ENCODE results near the gene CYP26C1. TPM values are rescaled to one million over a fixed set of nuclear protein-coding genes. Genes with fewer than 3 reads are reported as not detected.

CYP26C1 gene
- total RNA-seq, 4 donors from 2014 or later: not detected

- H3K4me1 ChIP-seq: no peaks in the 10 kb centered on the region
- no peaks in the 10 kb centered on the region for H3K9me3 ChIP-seq
- H3K36me3 ChIP-seq: peaks cover 0 to 6% of the 10 kb centered on the region in 2 donors
- H3K27ac ChIP-seq: no peak overlapping the region
- no peak for TF ChIP-seq POLR2A (IDR thresholded peaks at IDR 0.05)
- TF ChIP-seq CTCF (IDR thresholded peaks at IDR 0.05 in 4 of 5, conservative IDR thresholded peaks at IDR 0.05 in 1 of 5): no peak
- intact Hi-C loops (cut with DNase I; ENCODE audit: low total_unique reads): no loop called here
- in situ Hi-C loops (cut with MboI; ENCODE audit: low sequenced_read_pairs in 4 of 4): no loop called here
- H3K27me3 ChIP-seq: no peaks in the 10 kb centered on the region
- DNase-seq (no peak), ATAC-seq (no peak)
- H3K4me3 ChIP-seq: no peak overlapping the region
These were observed 26.2 kb upstream of the CYP26C1 start for GRCh38 chr10:93034426-93034825.

- intact Hi-C loops (cut with DNase I; ENCODE audit: low total_unique reads) (no loop called here), in situ Hi-C loops (cut with MboI; ENCODE audit: low sequenced_read_pairs in 4 of 4) (no loop called here)
- H3K9me3 ChIP-seq: no peaks in the 10 kb centered on the region
- DNase-seq (no peak), ATAC-seq (no peak)
- no peaks in the 10 kb centered on the region for H3K4me1 ChIP-seq
- H3K27me3 ChIP-seq: no peaks in the 10 kb centered on the region
- TF ChIP-seq POLR2A (IDR thresholded peaks at IDR 0.05) (no peak), CTCF (IDR thresholded peaks at IDR 0.05 in 4 of 5, conservative IDR thresholded peaks at IDR 0.05 in 1 of 5) (no peak)
- H3K4me3 ChIP-seq: no peak overlapping the region
- H3K27ac ChIP-seq: no peak overlapping the region
- H3K36me3 ChIP-seq: peaks cover 0 to 10% of the 10 kb centered on the region in 2 donors
These were observed 21.5 kb upstream of the CYP26C1 start for GRCh38 chr10:93039110-93039509.

- no peak overlapping the region for H3K27ac ChIP-seq
- ATAC-seq (no peak), DNase-seq (no peak)
- in situ Hi-C loops (cut with MboI; ENCODE audit: low sequenced_read_pairs in 4 of 4) (no loop called here), intact Hi-C loops (cut with DNase I; ENCODE audit: low total_unique reads) (no loop called here)
- TF ChIP-seq POLR2A (IDR thresholded peaks at IDR 0.05) (no peak), CTCF (IDR thresholded peaks at IDR 0.05 in 4 of 5, conservative IDR thresholded peaks at IDR 0.05 in 1 of 5) (no peak)
- no peaks in the 10 kb centered on the region for H3K9me3 ChIP-seq
- H3K4me3 ChIP-seq: no peak overlapping the region
- H3K27me3 ChIP-seq: no peaks in the 10 kb centered on the region
- no peaks in the 10 kb centered on the region for H3K4me1 ChIP-seq
- peaks cover 0 to 15% of the 10 kb centered on the region in 2 donors for H3K36me3 ChIP-seq
These were observed 20.9 kb upstream of the CYP26C1 start for GRCh38 chr10:93039721-93040120.

- Histone ChIP-seq H3K4me1 (no peaks in the 10 kb centered on the region), H3K27me3 (peaks cover 0 to 3% (median 0%) of the 10 kb centered on the region in 3 donors), H3K9me3 (no peaks in the 10 kb centered on the region), H3K4me3 (no peak overlapping the region), H3K36me3 (peaks cover 0 to 1% of the 10 kb centered on the region in 2 donors), H3K27ac (no peak overlapping the region)
- DNase-seq: no peak
- no peak for ATAC-seq
- TF ChIP-seq CTCF (IDR thresholded peaks at IDR 0.05 in 4 of 5, conservative IDR thresholded peaks at IDR 0.05 in 1 of 5) (no peak), POLR2A (IDR thresholded peaks at IDR 0.05) (no peak)
- in situ Hi-C loops (cut with MboI; ENCODE audit: low sequenced_read_pairs in 4 of 4): no loop called here
- intact Hi-C loops (cut with DNase I; ENCODE audit: low total_unique reads): no loop called here
These were observed 6.1 kb upstream of the CYP26C1 start for GRCh38 chr10:93054486-93054885.

GRCh38 chr10:93058139-93058538 lies 2.5 kb upstream of the CYP26C1 start:
- peaks cover 0 to 3% (median 0%) of the 10 kb centered on the region in 3 donors for H3K27me3 ChIP-seq

More at GRCh38 chr10:93058139-93058538, 2.5 kb upstream of the CYP26C1 start:
- H3K27ac ChIP-seq: no peak overlapping the region
- H3K4me1 ChIP-seq: peaks cover 0 to 3% of the 10 kb centered on the region in 2 donors
- H3K36me3 ChIP-seq: peaks cover 0 to 5% of the 10 kb centered on the region in 2 donors
- TF ChIP-seq POLR2A (IDR thresholded peaks at IDR 0.05) (no peak), CTCF (IDR thresholded peaks at IDR 0.05 in 4 of 5, conservative IDR thresholded peaks at IDR 0.05 in 1 of 5) (no peak)
- H3K4me3 ChIP-seq: no peak overlapping the region
- intact Hi-C loops (cut with DNase I; ENCODE audit: low total_unique reads) (no loop called here), in situ Hi-C loops (cut with MboI; ENCODE audit: low sequenced_read_pairs in 4 of 4) (no loop called here)
- DNase-seq: no peak
- H3K9me3 ChIP-seq: no peaks in the 10 kb centered on the region
- no peak for ATAC-seq
